ENCODE measurements around the gene TMEM245. TPM values are rescaled to one million over a fixed set of nuclear protein-coding genes. Genes with fewer than 3 reads are reported as not detected.

TMEM245 gene
- total RNA-seq, 1 experiment from 2014 or later: 23.7 TPM

DNA sequence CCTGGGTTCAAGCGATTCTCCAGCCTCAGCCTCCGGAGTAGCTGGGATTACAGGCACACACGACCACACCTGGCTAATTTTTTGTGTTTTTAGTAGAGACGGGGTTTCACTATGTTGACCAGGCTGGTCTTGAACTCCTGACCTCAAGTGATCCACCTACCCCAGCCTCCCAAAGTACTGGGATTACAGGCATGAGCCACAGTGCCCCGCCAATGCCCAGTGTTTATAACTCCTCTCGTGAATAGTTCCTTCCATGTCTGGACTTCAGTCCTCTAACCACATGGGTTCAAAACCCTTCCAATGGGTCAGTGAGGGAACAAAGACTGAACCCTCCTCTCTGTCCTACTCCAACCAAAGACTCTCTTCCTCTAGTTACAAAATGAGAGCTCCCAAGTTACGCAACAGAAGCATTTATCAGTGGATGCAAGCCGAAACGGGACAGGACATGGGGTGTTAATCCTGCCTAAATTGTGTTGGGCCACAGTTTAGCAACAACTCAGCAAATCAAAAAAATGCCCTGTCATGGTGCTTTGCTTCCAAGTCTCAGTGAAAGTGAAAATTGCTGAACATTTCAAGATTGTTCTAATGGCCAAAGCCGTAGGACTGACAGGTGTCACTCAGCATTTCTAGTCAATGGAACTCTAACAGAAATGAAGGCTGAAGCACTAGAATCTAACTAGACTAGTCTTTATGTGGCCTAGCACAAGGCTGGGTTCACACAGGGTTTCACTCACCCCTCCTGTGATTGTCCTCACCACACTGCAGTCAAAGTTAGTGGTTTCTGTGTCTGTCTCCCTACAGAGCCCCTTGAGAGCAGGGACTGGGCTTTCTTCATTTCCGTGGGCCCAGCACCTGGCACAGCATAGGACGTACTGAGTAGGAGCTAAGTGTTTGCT, 3.2 kb upstream of the TMEM245 start:
- no peak for ATAC-seq
- no peaks in the 10 kb centered on the region for H3K9me3 ChIP-seq (ENCODE audit: low read length)
- BruUV-seq (replicated peaks): no TSS peak
- H3K36me3 ChIP-seq (ENCODE audit: low read depth, low read length): no peaks in the 10 kb centered on the region
- CTCF ChIA-PET: no interaction called here
- H3K9ac ChIP-seq (ENCODE audit: low read length): no peak overlapping the region
- no peaks in the 10 kb centered on the region for H3F3A ChIP-seq (ENCODE audit: low read length, unreplicated experiment)
- POLR2A ChIA-PET (ENCODE audit: unreplicated experiment): no interaction called here
- H3K4me2 ChIP-seq (ENCODE audit: low read length): no peak overlapping the region
- no peaks in the 10 kb centered on the region for H3K9me2 ChIP-seq (replicated peaks; ENCODE audit: low read length)
- DNase-seq: no peak
- no peak overlapping the region for H2AFZ ChIP-seq (ENCODE audit: low read length)
- intact Hi-C loops (cut with micrococcal nuclease): no loop called here
- H3K4me3 ChIP-seq (ENCODE audit: low read length): no peak overlapping the region
- H3K79me2 ChIP-seq (ENCODE audit: low read length): peaks cover 18% of the 10 kb centered on the region
- H3K27me3 ChIP-seq (ENCODE audit: low read length): no peaks in the 10 kb centered on the region
- peaks cover 9% of the 10 kb centered on the region for H4K20me1 ChIP-seq (ENCODE audit: low read length)
- no peak overlapping the region for H3K27ac ChIP-seq (ENCODE audit: low read length)
- TF ChIP-seq EZH2 (IDR thresholded peaks at IDR 0.05; ENCODE audit: low read length, unreplicated experiment) (no peak), EZH2phosphoT487 (IDR thresholded peaks at IDR 0.05; ENCODE audit: borderline replicate concordance, low read length) (no peak)
- TF ChIP-seq, protein P1, sequence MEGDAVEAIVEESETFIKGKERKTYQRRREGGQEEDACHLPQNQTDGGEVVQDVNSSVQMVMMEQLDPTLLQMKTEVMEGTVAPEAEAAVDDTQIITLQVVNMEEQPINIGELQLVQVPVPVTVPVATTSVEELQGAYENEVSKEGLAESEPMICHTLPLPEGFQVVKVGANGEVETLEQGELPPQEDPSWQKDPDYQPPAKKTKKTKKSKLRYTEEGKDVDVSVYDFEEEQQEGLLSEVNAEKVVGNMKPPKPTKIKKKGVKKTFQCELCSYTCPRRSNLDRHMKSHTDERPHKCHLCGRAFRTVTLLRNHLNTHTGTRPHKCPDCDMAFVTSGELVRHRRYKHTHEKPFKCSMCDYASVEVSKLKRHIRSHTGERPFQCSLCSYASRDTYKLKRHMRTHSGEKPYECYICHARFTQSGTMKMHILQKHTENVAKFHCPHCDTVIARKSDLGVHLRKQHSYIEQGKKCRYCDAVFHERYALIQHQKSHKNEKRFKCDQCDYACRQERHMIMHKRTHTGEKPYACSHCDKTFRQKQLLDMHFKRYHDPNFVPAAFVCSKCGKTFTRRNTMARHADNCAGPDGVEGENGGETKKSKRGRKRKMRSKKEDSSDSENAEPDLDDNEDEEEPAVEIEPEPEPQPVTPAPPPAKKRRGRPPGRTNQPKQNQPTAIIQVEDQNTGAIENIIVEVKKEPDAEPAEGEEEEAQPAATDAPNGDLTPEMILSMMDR (conservative IDR thresholded peaks at IDR 0.05; ENCODE audit: low read depth, low read length): no peak
- H3K4me1 ChIP-seq (ENCODE audit: insufficient read depth, low read length): peaks cover 5% of the 10 kb centered on the region

GRCh38 chr9:109121232-109121796, 1.6 kb upstream of the TMEM245 start:
- Histone ChIP-seq H3K79me2 (ENCODE audit: low read length) (peaks cover 35% of the 10 kb centered on the region), H3K4me1 (ENCODE audit: insufficient read depth, low read length) (peaks cover 10% of the 10 kb centered on the region), H2AFZ (ENCODE audit: low read length) (no peak overlapping the region), H3F3A (ENCODE audit: low read length, unreplicated experiment) (no peaks in the 10 kb centered on the region), H3K9me3 (ENCODE audit: low read length) (no peaks in the 10 kb centered on the region), H3K4me2 (ENCODE audit: low read length) (no peak overlapping the region), H3K4me3 (ENCODE audit: low read length) (no peak overlapping the region), H3K9ac (ENCODE audit: low read length) (no peak overlapping the region), H3K27me3 (ENCODE audit: low read length) (no peaks in the 10 kb centered on the region), H3K36me3 (ENCODE audit: low read depth, low read length) (no peaks in the 10 kb centered on the region), H3K27ac (ENCODE audit: low read length) (no peak overlapping the region), H3K9me2 (replicated peaks; ENCODE audit: low read length) (no peaks in the 10 kb centered on the region), H4K20me1 (ENCODE audit: low read length) (peaks cover 14% of the 10 kb centered on the region)
- TF ChIP-seq, protein P1 (conservative IDR thresholded peaks at IDR 0.05; ENCODE audit: low read depth, low read length): no peak
- TF ChIP-seq EZH2 (IDR thresholded peaks at IDR 0.05; ENCODE audit: low read length, unreplicated experiment) (no peak), EZH2phosphoT487 (IDR thresholded peaks at IDR 0.05; ENCODE audit: borderline replicate concordance, low read length) (no peak)
- ChIA-PET CTCF (no interaction called here), POLR2A (ENCODE audit: unreplicated experiment) (no interaction called here)
- intact Hi-C loops (cut with micrococcal nuclease): no loop called here
- ATAC-seq: no peak
- BruUV-seq (replicated peaks): no TSS peak
- DNase-seq: no peak

All from PC-3 (cell line).